Measurements from ENCODE around the gene CLEC4G. TPM values are rescaled to one million over a fixed set of nuclear protein-coding genes. Genes with fewer than 3 reads are reported as not detected.

The CLEC4G gene
- total and polyA plus RNA-seq, 2 of the 13 experiments (the other 11 are each of a cell fraction or from before 2014, with no cell fraction given), result not detected

DNA sequence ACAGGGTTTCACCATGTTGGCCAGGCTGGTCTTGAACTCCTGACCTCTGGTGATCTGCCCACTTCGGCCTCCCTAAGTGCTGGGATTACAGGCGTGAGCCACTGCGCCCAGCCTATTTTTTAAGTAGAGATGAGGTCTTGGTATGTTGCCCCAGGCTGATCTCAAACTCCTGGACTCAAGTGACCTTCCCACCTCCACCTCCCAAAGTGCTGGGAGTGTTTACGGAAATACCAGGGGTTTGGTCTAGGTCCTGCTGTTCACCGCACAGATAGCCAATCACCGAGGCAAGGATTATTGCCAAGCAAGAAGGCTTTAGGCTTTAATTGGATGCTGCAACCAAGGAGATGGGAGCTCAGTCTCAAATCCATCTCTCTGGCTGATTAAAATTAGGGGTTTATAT lies 11.6 kb downstream of the CLEC4G start:
- DNase-seq (ENCODE audit: low spot score), result no peak
- no peaks in the 10 kb centered on the region for H3K36me3 ChIP-seq (replicated peaks in 1 of 2; ENCODE audit: control insufficient read depth in 1 of 2, insufficient read depth in 2 of 2, low read length in 2 of 2)
- no TSS peak for BruUV-seq (replicated peaks)
- peaks cover 0 to 2% of the 10 kb centered on the region in 2 experiments; a peak in 2 of 5 replicates for H3K27me3 ChIP-seq (ENCODE audit: control insufficient read depth in 1 of 2, insufficient read depth in 2 of 2, low read length in 2 of 2)
- H3K4me1 ChIP-seq (ENCODE audit: insufficient read depth, low read length), result no peaks in the 10 kb centered on the region
- H3K79me2 ChIP-seq (ENCODE audit: insufficient read depth, low read length), result no peaks in the 10 kb centered on the region
- H3K4me2 ChIP-seq (ENCODE audit: low read depth, low read length), result no peak overlapping the region
- POLR2A ChIA-PET, result no interaction called here
- CTCF ChIA-PET (ENCODE audit: low intra/inter-chr PET ratio, low total read pairs), result no interaction called here
- no peak for ATAC-seq
- no peak overlapping the region for H3K4me3 ChIP-seq (replicated peaks in 1 of 3; ENCODE audit: insufficient read depth in 1 of 3, low read depth in 2 of 3, low read length in 3 of 3)
- no peak overlapping the region for H3K9ac ChIP-seq (ENCODE audit: insufficient read depth, low read depth, low read length)
- in situ Hi-C loops (cut with HindIII; ENCODE audit: extremely low pct_ligation_motif_present, low pct_unique_long_range_greater_than_20kb) (no loop called here), intact Hi-C loops (cut with micrococcal nuclease; ENCODE audit: unreplicated experiment) (no loop called here)
- FAIRE-seq, result no peak
- WGBS (ENCODE audit: low lambda C conversion rate), result 46% methylated on average over 6 of the region's 6 CpGs
- H3K27ac ChIP-seq (ENCODE audit: extremely low read length, insufficient read depth, low read length), result no peak overlapping the region
- no peaks in the 10 kb centered on the region for H3K9me3 ChIP-seq (ENCODE audit: low read length)
- H4K20me1 ChIP-seq (ENCODE audit: insufficient read depth, low read length), result no peaks in the 10 kb centered on the region
- H2AFZ ChIP-seq (ENCODE audit: low read length), result no peak overlapping the region
- TF ChIP-seq WIZ (CRISPR knock-in tag; IDR thresholded peaks at IDR 0.05) (no peak), CC2D1A (CRISPR knock-in tag; IDR thresholded peaks at IDR 0.05) (no peak), NFKBIZ (CRISPR knock-in tag; IDR thresholded peaks at IDR 0.05) (no peak), POLR2AphosphoS5 (IDR thresholded peaks at IDR 0.05; ENCODE audit: low read depth, low read length) (no peak), ZNF232 (CRISPR knock-in tag; IDR thresholded peaks at IDR 0.05; ENCODE audit: borderline replicate concordance) (no peak), TEAD3 (CRISPR knock-in tag; optimal IDR thresholded peaks at IDR 0.05; ENCODE audit: borderline replicate concordance) (no peak), ZNF343 (CRISPR knock-in tag; IDR thresholded peaks at IDR 0.05) (no peak), ELF3 (CRISPR knock-in tag; IDR thresholded peaks at IDR 0.05) (no peak), PCBP1 (IDR thresholded peaks at IDR 0.05; ENCODE audit: borderline replicate concordance, low read depth, low read length) (no peak), ZNF720 (CRISPR knock-in tag; IDR thresholded peaks at IDR 0.05) (no peak), SMARCC2 (IDR thresholded peaks at IDR 0.05) (no peak), NR2F2 (IDR thresholded peaks at IDR 0.05; ENCODE audit: borderline replicate concordance, low read depth) (no peak), ZNF101 (CRISPR knock-in tag; IDR thresholded peaks at IDR 0.05; ENCODE audit: borderline replicate concordance, low read depth) (no peak), PHF8 (CRISPR knock-in tag; IDR thresholded peaks at IDR 0.05) (no peak)
- TF ChIP-seq, protein P1, sequence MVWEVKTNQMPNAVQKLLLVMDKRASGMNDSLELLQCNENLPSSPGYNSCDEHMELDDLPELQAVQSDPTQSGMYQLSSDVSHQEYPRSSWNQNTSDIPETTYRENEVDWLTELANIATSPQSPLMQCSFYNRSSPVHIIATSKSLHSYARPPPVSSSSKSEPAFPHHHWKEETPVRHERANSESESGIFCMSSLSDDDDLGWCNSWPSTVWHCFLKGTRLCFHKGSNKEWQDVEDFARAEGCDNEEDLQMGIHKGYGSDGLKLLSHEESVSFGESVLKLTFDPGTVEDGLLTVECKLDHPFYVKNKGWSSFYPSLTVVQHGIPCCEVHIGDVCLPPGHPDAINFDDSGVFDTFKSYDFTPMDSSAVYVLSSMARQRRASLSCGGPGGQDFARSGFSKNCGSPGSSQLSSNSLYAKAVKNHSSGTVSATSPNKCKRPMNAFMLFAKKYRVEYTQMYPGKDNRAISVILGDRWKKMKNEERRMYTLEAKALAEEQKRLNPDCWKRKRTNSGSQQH (CRISPR knock-in tag; IDR thresholded peaks at IDR 0.05; ENCODE audit: low read depth), result no peak
- TF ChIP-seq, protein P2, sequence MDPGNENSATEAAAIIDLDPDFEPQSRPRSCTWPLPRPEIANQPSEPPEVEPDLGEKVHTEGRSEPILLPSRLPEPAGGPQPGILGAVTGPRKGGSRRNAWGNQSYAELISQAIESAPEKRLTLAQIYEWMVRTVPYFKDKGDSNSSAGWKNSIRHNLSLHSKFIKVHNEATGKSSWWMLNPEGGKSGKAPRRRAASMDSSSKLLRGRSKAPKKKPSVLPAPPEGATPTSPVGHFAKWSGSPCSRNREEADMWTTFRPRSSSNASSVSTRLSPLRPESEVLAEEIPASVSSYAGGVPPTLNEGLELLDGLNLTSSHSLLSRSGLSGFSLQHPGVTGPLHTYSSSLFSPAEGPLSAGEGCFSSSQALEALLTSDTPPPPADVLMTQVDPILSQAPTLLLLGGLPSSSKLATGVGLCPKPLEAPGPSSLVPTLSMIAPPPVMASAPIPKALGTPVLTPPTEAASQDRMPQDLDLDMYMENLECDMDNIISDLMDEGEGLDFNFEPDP (CRISPR knock-in tag; conservative IDR thresholded peaks at IDR 0.05), result no peak
- TF ChIP-seq, protein P3, sequence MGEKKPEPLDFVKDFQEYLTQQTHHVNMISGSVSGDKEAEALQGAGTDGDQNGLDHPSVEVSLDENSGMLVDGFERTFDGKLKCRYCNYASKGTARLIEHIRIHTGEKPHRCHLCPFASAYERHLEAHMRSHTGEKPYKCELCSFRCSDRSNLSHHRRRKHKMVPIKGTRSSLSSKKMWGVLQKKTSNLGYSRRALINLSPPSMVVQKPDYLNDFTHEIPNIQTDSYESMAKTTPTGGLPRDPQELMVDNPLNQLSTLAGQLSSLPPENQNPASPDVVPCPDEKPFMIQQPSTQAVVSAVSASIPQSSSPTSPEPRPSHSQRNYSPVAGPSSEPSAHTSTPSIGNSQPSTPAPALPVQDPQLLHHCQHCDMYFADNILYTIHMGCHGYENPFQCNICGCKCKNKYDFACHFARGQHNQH (CRISPR knock-in tag; IDR thresholded peaks at IDR 0.05), result no peak
- TF ChIP-seq, protein P4, sequence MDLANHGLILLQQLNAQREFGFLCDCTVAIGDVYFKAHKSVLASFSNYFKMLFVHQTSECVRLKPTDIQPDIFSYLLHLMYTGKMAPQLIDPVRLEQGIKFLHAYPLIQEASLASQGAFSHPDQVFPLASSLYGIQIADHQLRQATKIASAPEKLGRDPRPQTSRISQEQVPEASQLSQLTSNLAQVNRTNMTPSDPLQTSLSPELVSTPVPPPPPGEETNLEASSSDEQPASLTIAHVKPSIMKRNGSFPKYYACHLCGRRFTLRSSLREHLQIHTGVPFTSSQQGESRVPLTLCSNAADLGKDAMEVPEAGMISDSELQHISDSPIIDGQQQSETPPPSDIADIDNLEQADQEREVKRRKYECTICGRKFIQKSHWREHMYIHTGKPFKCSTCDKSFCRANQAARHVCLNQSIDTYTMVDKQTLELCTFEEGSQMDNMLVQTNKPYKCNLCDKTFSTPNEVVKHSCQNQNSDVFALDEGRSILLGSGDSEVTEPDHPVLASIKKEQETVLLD (CRISPR knock-in tag; IDR thresholded peaks at IDR 0.05; ENCODE audit: low read depth), result no peak
- TF ChIP-seq, protein P5, sequence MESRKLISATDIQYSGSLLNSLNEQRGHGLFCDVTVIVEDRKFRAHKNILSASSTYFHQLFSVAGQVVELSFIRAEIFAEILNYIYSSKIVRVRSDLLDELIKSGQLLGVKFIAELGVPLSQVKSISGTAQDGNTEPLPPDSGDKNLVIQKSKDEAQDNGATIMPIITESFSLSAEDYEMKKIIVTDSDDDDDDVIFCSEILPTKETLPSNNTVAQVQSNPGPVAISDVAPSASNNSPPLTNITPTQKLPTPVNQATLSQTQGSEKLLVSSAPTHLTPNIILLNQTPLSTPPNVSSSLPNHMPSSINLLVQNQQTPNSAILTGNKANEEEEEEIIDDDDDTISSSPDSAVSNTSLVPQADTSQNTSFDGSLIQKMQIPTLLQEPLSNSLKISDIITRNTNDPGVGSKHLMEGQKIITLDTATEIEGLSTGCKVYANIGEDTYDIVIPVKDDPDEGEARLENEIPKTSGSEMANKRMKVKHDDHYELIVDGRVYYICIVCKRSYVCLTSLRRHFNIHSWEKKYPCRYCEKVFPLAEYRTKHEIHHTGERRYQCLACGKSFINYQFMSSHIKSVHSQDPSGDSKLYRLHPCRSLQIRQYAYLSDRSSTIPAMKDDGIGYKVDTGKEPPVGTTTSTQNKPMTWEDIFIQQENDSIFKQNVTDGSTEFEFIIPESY (CRISPR knock-in tag; IDR thresholded peaks at IDR 0.05), result no peak
